Natural killer cell (primary cell): Measurements from ENCODE around the gene KLHL12. TPM values are rescaled to one million over a fixed set of nuclear protein-coding genes. Genes with fewer than 3 reads are reported as not detected.

Experiments
- ATAC-seq, 3 donors: fragments of 150-1000 bp in 2 of 3; fragments of 200-7000 bp in 1 of 3; cut with Tn5 transposase; 1 replicate in 1 of 3; 2 replicates in 2 of 3; pipeline ENCODE4 v1.10.0; 2021; ENCODE audit warnings: mild to moderate bottlenecking in 2 of 3, moderate library complexity in 2 of 3
- DNase-seq, 2 donors: peaks; one replicate each; pipeline versions ENCODE4 v3.0.0 to v3.0.0-alpha.2; 2013 to 2021; ENCODE audit warnings: mixed read lengths in 1 of 2
- H3K27ac ChIP-seq: one replicate; pipeline ENCODE4 v1.5.1; 2013; ENCODE audit warnings: mild to moderate bottlenecking, low read length
- H3K27me3 ChIP-seq: one replicate; pipeline ENCODE4 v1.6.1; 2013; ENCODE audit warnings: low read length; ENCODE audit not compliant: control insufficient read depth, insufficient read depth
- H3K36me3 ChIP-seq: one replicate; pipeline ENCODE4 v1.6.1; 2013; ENCODE audit warnings: low read length; ENCODE audit not compliant: control insufficient read depth, insufficient read depth
- H3K4me1 ChIP-seq: one replicate; pipeline ENCODE4 v1.6.1; 2013; ENCODE audit warnings: low read length; ENCODE audit not compliant: control insufficient read depth, insufficient read depth
- H3K4me3 ChIP-seq: one replicate; pipeline ENCODE4 v1.5.1; 2013; ENCODE audit warnings: low read length
- H3K9me3 ChIP-seq: one replicate; pipeline ENCODE4 v1.6.1; 2013; ENCODE audit warnings: low read length; ENCODE audit not compliant: control insufficient read depth, insufficient read depth
- H3K27ac Mint-ChIP-seq, 2 donors: one replicate each; pipeline ENCODE4 v1.8.0; 2022; ENCODE audit warnings: mild to moderate bottlenecking in 2 of 2, mixed read lengths in 2 of 2, moderate library complexity in 1 of 2
- H3K27me3 Mint-ChIP-seq, 2 donors: one replicate each; pipeline ENCODE4 v1.8.0; 2022; ENCODE audit warnings: low read depth in 2 of 2, mixed read lengths in 2 of 2
- H3K36me3 Mint-ChIP-seq: one replicate; pipeline ENCODE4 v1.8.0; 2022; ENCODE audit warnings: mixed read lengths
- H3K4me1 Mint-ChIP-seq, 2 donors: one replicate each; pipeline ENCODE4 v1.8.0; 2022; ENCODE audit warnings: mixed read lengths in 2 of 2
- H3K4me3 Mint-ChIP-seq: one replicate; pipeline ENCODE4 v1.8.0; 2022; ENCODE audit warnings: mild to moderate bottlenecking, moderate library complexity, mixed read lengths
- H3K9me3 Mint-ChIP-seq, 2 donors: one replicate each; pipeline ENCODE4 v1.8.0; 2022; ENCODE audit warnings: mixed read lengths in 2 of 2
- CTCF ChIP-seq: fragments of 200-600 bp; IDR thresholded peaks from one replicate; pipeline ENCODE4 v1.8.0; 2022; ENCODE audit warnings: antibody characterized with exemption
- WGBS: methylation state at CpG from one replicate; pipeline ENCODE4 v1.1.7; 2013; ENCODE audit warnings: missing lambda C conversion rate; ENCODE audit not compliant: insufficient coverage; 5-methylcytosine and 5-hydroxymethylcytosine counted together
- intact Hi-C: fragments of 100-400 bp; cut with micrococcal nuclease; formaldehyde crosslinking; loops from one replicate; pipeline ENCODE4 v1.14.2; 2022
- total RNA-seq, 4 donors: library from RNA; stranded (reverse); fragments of 120-200 nt in 1 of 4; gene quantifications; one replicate each; pipeline versions ENCODE4 v1.2.3 to v1.2.4, GENCODE V29; 2013 to 2022

KLHL12 gene
- total RNA-seq, 3 donors from 2014 or later (not counting 1 experiment from before 2014, with no cell fraction given) = 19.2 to 23.2 (median 22.6) TPM

GRCh38 chr1:202954057-202954745 lies 27.2 kb upstream of the KLHL12 start:
- no peak overlapping the region for H3K4me3 ChIP-seq
- Mint-ChIP-seq H3K4me3 (no peak overlapping the region), H3K4me1 (peaks cover 30 to 53% of the 10 kb centered on the region in 2 donors), H3K9me3 (no peaks in the 10 kb centered on the region), H3K27me3 (no peaks in the 10 kb centered on the region), H3K36me3 (no peaks in the 10 kb centered on the region), H3K27ac (peak overlapping the region in 1 of 2 donors; percentile 1)
- DNase-seq (no peak), ATAC-seq (no peak)
- H3K9me3 ChIP-seq = no peaks in the 10 kb centered on the region
- H3K36me3 ChIP-seq = peaks cover 15% of the 10 kb centered on the region
- WGBS = 91% methylated on average over 6 of the region's 6 CpGs
- H3K4me1 ChIP-seq = peaks cover 18% of the 10 kb centered on the region
- no peaks in the 10 kb centered on the region for H3K27me3 ChIP-seq
- intact Hi-C loops = no loop called here
- TF ChIP-seq CTCF = no peak
- no peak overlapping the region for H3K27ac ChIP-seq

- no peak overlapping the region for H3K27ac ChIP-seq
- no peak overlapping the region for H3K4me3 ChIP-seq
- Mint-ChIP-seq H3K9me3 (no peaks in the 10 kb centered on the region), H3K4me3 (no peak overlapping the region), H3K36me3 (peaks cover 3% of the 10 kb centered on the region), H3K27ac (peak overlapping the region in 1 of 2 donors; percentile 53), H3K4me1 (peaks cover 24 to 48% of the 10 kb centered on the region in 2 donors), H3K27me3 (no peaks in the 10 kb centered on the region)
- TF ChIP-seq CTCF = no peak
- intact Hi-C loops = no loop called here
- ATAC-seq (no peak), DNase-seq (no peak)
- H3K9me3 ChIP-seq = no peaks in the 10 kb centered on the region
- H3K36me3 ChIP-seq = peaks cover 19% of the 10 kb centered on the region
- H3K27me3 ChIP-seq = no peaks in the 10 kb centered on the region
- peaks cover 12% of the 10 kb centered on the region for H3K4me1 ChIP-seq
Observed at GRCh38 chr1:202953392-202953791, 26.4 kb upstream of the KLHL12 start.

- Histone ChIP-seq H3K4me3 (no peak overlapping the region), H3K36me3 (peaks cover 24% of the 10 kb centered on the region), H3K9me3 (no peaks in the 10 kb centered on the region), H3K27me3 (no peaks in the 10 kb centered on the region), H3K27ac (no peak overlapping the region), H3K4me1 (peaks cover 11% of the 10 kb centered on the region)
- H3K27me3 Mint-ChIP-seq = no peaks in the 10 kb centered on the region
- 10% methylated on average over 4 of the region's 4 CpGs for WGBS
- ATAC-seq = peak; percentile 24 to 65 (median 30)
- peaks cover 9% of the 10 kb centered on the region for H3K36me3 Mint-ChIP-seq
- H3K9me3 Mint-ChIP-seq = no peaks in the 10 kb centered on the region
- DNase-seq = no peak
- H3K4me3 Mint-ChIP-seq = no peak overlapping the region
- peak overlapping the region in 1 of 2 donors; percentile 53 for H3K27ac Mint-ChIP-seq
- no peak for TF ChIP-seq CTCF
- H3K4me1 Mint-ChIP-seq = peaks cover 23 to 51% of the 10 kb centered on the region in 2 donors
- intact Hi-C loops = no loop called here
Observed at GRCh38 chr1:202952818-202953217, 25.8 kb upstream of the KLHL12 start.

GRCh38 chr1:202952099-202952498 lies 25.1 kb upstream of the KLHL12 start:
- peaks cover 5% of the 10 kb centered on the region for H3K4me1 ChIP-seq
- H3K4me3 ChIP-seq = no peak overlapping the region
- no peak overlapping the region for H3K4me3 Mint-ChIP-seq
- H3K27ac Mint-ChIP-seq = peak overlapping the region in 1 of 2 donors; percentile 53
- DNase-seq (no peak), ATAC-seq (no peak)
- H3K36me3 ChIP-seq = peaks cover 27% of the 10 kb centered on the region
- H3K36me3 Mint-ChIP-seq = peaks cover 9% of the 10 kb centered on the region
- 83% methylated on average over 1 of the region's 1 CpG for WGBS
- H3K9me3 ChIP-seq = no peaks in the 10 kb centered on the region
- no peaks in the 10 kb centered on the region for H3K9me3 Mint-ChIP-seq
- H3K27me3 ChIP-seq = no peaks in the 10 kb centered on the region
- intact Hi-C loops = no loop called here
- TF ChIP-seq CTCF = no peak
- H3K27me3 Mint-ChIP-seq = no peaks in the 10 kb centered on the region
- no peak overlapping the region for H3K27ac ChIP-seq
- peaks cover 19 to 47% of the 10 kb centered on the region in 2 donors for H3K4me1 Mint-ChIP-seq
